Skin epidermis (tissue), 12 donors: ENCODE measurements around the gene SPRN.
A peak's percentile ranks its signal among the peaks of the same experiment; 100 is the strongest.
"Not testable (repeated sequence)": the region's sequence is repeated elsewhere in the genome, so short reads cannot be mapped to it uniquely, and the experiment has no call there.

ENCODE experiments used
- H3K27ac ChIP-seq, 21 experiments: fragments of 200-600 bp; sonication (generic) in 11 of 21; one replicate each; pipeline ENCODE4 v1.5.0; 2020; ENCODE audit warnings: mild to moderate bottlenecking in 3 of 21, inconsistent platforms in 2 of 21, moderate library complexity in 2 of 21
- H3K4me3 ChIP-seq, 7 experiments: fragments of 200-600 bp; sonication (generic) in 2 of 7; one replicate each; pipeline ENCODE4 v1.5.0; 2020; ENCODE audit warnings: inconsistent platforms in 2 of 7, mild to moderate bottlenecking in 2 of 7, moderate library complexity in 1 of 7

The SPRN gene

GRCh38 chr10:133391761-133392518 is 32.5 kb downstream of the SPRN start:
- no peak overlapping the region for H3K4me3 ChIP-seq
- H3K27ac ChIP-seq = peak overlapping the region in 6 of 21 experiments; percentile 5 to 97 (median 34)

- no peak overlapping the region for H3K4me3 ChIP-seq
- peak overlapping the region in 8 of 21 experiments; percentile 4 to 97 (median 46) for H3K27ac ChIP-seq
Measured at GRCh38 chr10:133391249-133391635, 33.2 kb downstream of the SPRN start.

GRCh38 chr10:133390597-133391248 is 33.7 kb downstream of the SPRN start:
- Histone ChIP-seq H3K4me3 (no peak overlapping the region), H3K27ac (peak overlapping the region in 11 of 21 experiments; percentile 14 to 97 (median 71))

DNA sequence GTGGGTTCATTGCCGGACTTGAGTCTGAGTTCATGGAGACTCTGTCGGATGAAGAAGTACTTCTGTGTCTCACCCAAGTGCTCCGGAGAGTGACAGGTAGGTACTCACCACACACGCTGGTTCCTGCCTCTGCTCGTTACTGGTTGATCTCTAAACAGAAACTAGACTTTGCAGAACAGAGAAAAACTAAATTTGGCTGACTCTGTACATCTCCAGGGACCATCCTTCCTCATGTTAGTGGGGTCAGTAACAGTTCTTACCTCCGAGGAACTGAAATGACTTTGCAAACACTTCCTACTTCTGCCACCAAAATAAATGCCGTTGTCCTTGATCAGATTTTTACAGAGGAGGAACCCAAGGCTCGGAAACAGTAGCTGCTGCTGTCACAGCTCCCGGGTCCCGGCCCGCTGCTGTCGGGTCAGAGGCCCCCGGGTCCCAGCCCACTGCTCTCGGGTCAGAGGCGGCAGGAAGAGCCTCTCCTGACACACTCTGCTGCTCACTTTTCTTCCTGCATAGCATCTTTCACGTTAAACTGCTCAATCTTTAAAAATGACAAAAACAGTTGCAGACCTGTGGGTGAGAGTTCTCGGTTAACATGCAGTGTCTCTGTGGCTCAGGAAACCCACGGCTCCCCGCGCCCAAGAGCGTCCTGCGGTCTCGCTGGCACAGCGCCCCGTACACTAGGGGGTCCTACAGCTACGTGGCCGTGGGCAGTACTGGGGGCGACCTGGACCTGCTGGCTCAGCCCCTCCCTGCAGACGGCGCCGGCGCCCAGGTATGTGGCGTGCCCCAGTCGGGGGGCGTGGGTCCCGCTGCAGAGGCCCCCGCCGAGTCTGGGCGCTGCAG is 35.2 kb downstream of the SPRN start:
- Histone ChIP-seq H3K4me3 (peak overlapping the region in 5 of 7 experiments; percentile 1 to 27 (median 8)), H3K27ac (peak overlapping the region in 16 of 21 experiments; percentile 7 to 97 (median 74))

DNA sequence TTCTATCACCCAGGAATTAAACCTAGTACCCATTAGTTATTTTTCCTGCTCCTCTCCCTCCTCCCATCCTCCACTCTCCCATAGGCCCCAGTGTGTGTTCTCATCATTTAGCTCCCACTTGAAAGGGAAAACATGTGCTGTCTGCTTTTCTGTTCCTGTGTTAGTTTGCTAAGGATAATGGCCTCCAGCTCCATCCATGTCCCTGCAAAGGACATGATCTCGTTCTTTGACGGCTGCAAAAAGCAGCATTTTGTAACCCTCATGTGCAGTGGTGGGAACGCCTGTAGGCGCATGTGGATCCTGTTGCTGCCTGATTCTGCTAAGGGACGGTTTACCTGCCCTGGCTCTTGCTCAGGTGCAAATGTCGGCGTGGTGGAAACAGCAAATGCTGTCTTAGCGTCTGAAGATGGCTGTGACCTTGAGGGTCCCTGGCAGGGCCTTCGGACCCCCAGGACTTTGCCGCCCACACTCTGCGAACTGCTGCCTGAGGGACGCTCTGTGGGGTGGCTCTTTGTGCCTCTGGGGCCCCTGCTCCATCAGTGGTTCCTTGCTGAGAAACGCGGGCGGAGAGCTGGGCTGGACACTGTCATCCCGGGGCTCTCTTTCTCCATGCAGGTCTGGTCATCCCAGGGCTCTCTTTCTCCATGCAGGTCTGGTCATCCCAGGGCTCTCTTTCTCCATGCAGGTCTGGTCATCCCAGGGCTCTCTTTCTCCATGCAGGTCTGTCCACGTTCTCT is 36.0 kb downstream of the SPRN start:
- H3K4me3 ChIP-seq = peak overlapping the region in 1 of 7 experiments; percentile 11
- peak overlapping the region in 11 of 21 experiments; percentile 2 to 97 (median 80) for H3K27ac ChIP-seq

DNA sequence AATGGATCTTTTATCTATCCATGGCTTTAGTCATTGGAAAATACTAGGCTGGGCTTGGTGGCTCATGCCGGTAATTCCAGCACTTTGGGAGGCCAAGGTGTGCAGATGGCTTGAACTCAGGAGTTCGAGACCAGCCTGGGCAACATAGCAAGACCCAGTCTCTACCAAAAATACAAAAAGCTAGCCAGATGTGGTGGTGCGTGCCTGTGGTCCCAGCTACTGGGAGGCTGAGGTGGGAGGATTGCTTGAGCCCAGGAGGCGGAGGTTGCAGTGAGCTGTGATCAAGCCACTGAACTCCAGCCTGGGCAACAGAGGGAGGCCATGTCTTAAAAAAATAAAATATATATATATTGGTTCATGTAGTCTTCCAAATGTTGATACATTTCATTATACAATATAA is 37.5 kb downstream of the SPRN start:
- H3K27ac ChIP-seq = not testable (repeated sequence)

DNA sequence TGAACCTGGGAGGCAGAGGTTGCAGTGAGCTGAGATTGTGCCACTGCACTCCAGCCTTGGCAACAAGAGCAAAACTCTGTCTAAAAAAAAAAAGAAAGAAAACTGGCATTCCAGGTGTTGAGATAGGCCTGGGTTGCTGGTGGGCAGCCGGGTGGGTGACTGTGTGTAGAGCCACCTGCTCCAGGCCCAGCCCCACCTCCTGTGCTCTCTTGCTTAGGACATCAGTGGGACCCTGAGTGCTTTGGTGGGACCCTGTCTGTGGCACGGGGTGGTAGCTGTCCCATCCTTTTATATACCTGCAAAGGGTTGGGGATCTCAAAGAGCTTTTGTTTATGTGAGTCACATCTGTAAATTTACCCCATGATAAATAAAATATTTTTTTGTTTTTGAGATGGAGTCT is 39.2 kb downstream of the SPRN start:
- no peak overlapping the region for H3K4me3 ChIP-seq

More for the DNA sequence above, 37.5 kb downstream of the SPRN start:
- H3K4me3 ChIP-seq = not testable (repeated sequence)

GRCh38 chr10:133384071-133384470 is 40.4 kb downstream of the SPRN start:
- H3K4me3 ChIP-seq = no peak overlapping the region
- no peak overlapping the region for H3K27ac ChIP-seq

More for the DNA sequence above, 39.2 kb downstream of the SPRN start:
- no peak overlapping the region for H3K27ac ChIP-seq

DNA sequence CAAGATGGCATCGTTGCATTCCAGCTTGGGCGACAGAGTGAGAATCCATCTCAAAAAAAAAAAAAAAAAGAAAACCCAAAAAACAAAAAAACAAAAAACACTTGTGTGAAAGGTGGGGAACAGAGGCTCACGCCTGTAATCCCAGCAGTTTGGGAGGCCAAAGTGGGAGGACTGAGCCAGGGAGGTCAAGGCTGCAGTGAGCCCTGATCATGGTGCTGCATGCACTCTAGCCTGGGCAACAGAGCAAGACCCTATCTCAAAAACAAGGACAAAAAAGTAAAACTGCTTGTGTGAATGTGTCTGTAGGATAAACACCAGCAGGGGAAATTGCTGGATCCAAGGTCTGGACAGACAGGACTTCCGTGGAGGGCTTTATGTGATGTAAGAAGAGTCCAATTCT is 40.9 kb downstream of the SPRN start:
- Histone ChIP-seq H3K4me3 (no peak overlapping the region), H3K27ac (no peak overlapping the region)

DNA sequence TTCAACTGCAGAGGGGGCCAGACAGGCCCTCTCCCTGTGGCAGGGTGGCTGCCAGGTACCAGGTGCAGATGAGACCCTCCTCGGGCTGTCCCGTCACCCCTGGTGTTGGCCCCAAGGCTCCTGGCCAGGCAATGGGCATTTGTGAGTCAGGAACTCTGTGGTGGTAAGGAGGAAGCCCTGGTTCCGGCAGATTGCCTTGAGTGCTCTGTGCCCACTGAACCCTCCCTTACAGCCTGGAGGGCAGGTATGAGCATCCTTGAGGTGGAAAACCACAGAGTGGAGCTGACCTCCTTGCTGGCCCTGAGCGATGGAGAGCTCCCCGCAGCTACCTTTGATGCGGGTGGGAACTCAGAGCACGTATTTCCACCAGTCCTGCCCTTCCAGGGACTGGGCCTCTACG is 43.4 kb downstream of the SPRN start:
- H3K4me3 ChIP-seq = no peak overlapping the region
- no peak overlapping the region for H3K27ac ChIP-seq

DNA sequence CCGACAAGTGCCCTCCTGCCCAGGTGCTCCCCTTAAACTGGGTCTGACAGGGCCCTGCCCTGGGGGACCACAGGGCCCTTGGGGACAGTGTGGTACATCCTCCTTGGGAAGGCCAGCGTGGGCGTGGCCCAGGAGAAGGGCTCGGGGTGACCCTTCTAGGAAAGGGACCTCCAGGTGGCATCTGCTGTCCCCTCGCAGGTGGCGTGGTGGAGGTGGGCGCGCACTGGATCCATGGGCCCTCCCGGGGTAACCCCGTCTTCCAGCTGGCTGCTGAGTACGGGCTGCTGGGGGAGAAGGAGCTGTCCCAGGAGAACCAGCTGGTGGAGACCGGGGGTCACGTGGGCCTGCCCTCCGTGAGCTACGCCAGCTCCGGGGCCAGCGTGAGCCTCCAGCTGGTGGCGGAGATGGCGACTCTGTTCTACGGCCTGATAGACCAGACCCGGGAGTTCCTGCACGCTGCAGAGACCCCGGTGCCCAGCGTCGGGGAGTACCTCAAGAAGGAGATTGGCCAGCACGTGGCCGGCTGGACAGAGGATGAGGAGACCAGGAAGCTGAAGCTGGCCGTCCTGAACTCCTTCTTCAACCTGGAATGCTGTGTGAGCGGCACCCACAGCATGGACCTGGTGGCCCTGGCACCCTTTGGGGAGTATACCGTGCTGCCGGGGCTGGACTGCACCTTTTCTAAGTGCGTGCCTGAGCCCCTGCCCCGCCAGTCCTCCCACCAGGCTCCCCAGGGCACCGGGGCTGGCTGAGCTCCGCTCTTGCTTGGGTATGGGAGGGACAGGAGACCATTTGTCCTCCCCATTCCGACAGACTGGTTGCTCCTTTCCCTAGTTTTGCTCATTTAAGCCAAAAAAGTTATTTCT is 44.4 kb downstream of the SPRN start:
- H3K27ac ChIP-seq = peak overlapping the region in 19 of 21 experiments; percentile 49 to 87 (median 79)
- H3K4me3 ChIP-seq = peak overlapping the region; percentile 73 to 96 (median 81)

DNA sequence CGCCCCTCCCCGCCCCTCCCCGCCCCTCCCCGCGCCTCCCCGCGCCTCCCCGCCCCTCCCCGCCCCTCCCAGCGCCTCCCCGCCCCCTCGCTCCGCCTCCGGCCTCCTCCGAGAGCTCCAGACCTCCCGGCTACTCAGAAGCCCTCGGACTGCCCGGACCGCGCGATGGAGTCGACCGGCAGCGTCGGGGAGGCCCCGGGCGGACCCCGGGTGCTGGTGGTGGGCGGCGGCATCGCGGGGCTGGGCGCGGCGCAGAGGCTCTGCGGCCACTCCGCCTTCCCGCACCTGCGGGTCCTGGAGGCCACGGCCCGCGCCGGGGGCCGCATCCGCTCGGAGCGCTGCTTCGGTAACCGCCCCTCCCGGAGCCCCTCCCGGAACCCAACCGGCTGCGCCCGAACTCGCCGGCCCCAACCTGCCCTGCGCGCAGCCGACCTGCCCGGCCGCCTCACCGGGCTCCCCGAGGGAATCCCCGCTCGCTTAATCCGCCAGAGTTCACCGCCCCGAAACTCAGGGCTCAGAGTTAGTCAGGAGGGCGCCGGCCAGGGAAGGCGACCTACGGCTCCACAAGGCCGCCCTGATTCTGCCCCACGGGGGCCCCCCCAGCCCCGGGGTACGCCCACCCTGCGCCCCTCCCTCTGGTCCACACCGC is 45.1 kb downstream of the SPRN start, which contains the start of gene PAOX:
Gene PAOX (plus strand): TSS at position 111 of the 649 bp plus-strand sequence. CDS start 55 bp downstream, at position 166.
- peak within 1 kb of the TSS; percentile 51 to 95 (median 83) for H3K27ac ChIP-seq
- H3K4me3 ChIP-seq = peak within 1 kb of the TSS; percentile 73 to 96 (median 81)

GRCh38 chr10:133378251-133379096 is 46.0 kb downstream of the SPRN start:
- Histone ChIP-seq H3K4me3 (peak overlapping the region; percentile 73 to 96 (median 81)), H3K27ac (peak overlapping the region in 20 of 21 experiments; percentile 37 to 95 (median 79))

DNA sequence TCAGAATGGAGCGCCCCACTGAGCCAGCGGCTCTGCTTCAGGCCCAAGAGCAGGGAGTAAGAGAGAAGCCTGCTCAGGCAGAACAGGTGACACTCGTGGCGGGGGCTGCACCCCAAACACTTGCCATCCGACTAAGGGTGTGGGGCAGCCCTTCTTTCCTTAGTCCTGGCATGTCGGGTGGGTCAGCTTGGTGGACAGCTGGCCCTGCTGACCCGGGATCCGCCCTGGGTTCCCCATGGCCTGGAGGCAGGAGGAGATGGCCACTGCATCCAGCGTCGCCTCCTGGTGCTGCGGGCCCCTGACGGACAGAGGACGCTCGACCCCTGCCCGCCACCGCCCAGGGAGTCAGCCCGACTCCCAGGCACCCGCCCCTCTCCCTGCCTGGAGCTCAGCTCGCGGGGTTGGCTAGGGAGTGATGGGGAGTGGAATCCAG is 46.6 kb downstream of the SPRN start:
- Histone ChIP-seq H3K4me3 (peak overlapping the region; percentile 73 to 96 (median 81)), H3K27ac (peak overlapping the region in 20 of 21 experiments; percentile 37 to 95 (median 79))

- Histone ChIP-seq H3K4me3 (peak overlapping the region in 2 of 7 experiments; percentile 73 to 96), H3K27ac (peak overlapping the region in 3 of 21 experiments; percentile 76 to 83 (median 81))
Measured at GRCh38 chr10:133377025-133377817, 47.2 kb downstream of the SPRN start.

GRCh38 chr10:133376183-133376582 is 48.2 kb downstream of the SPRN start:
- not testable (repeated sequence) for H3K4me3 ChIP-seq, H3K27ac ChIP-seq
